Measurements from ENCODE around the gene RNASEH2B. TPM values are rescaled to one million over a fixed set of nuclear protein-coding genes. Genes with fewer than 3 reads are reported as not detected.

Gene RNASEH2B
- total and polyA plus RNA-seq, 2 of the 13 experiments (the other 11 are each of a cell fraction or from before 2014, with no cell fraction given), result 17.2 to 55.4 TPM

- TF ChIP-seq ZNF646 (CRISPR knock-in tag; IDR thresholded peaks at IDR 0.05), result no peak
Observed at GRCh38 chr13:50889317-50889716, 20.3 kb upstream of the RNASEH2B start (continued).

GRCh38 chr13:50891206-50891605 lies 18.4 kb upstream of the RNASEH2B start:
- FAIRE-seq, result no peak
- ChIA-PET POLR2A (no interaction called here), CTCF (ENCODE audit: low intra/inter-chr PET ratio, low total read pairs) (no interaction called here)
- Histone ChIP-seq H3K79me2 (ENCODE audit: insufficient read depth, low read length) (no peaks in the 10 kb centered on the region), H3K27me3 (ENCODE audit: control insufficient read depth in 1 of 2, insufficient read depth in 2 of 2, low read length in 2 of 2) (no peaks in the 10 kb centered on the region; a peak in 1 of 5 replicates), H3K4me3 (replicated peaks in 1 of 3; ENCODE audit: insufficient read depth in 1 of 3, low read depth in 2 of 3, low read length in 3 of 3) (no peak overlapping the region), H4K20me1 (ENCODE audit: insufficient read depth, low read length) (no peaks in the 10 kb centered on the region), H3K9me3 (ENCODE audit: low read length) (no peaks in the 10 kb centered on the region), H2AFZ (ENCODE audit: low read length) (no peak overlapping the region), H3K4me2 (ENCODE audit: low read depth, low read length) (no peak overlapping the region), H3K27ac (ENCODE audit: extremely low read length, insufficient read depth, low read length) (no peak overlapping the region), H3K36me3 (replicated peaks in 1 of 2; ENCODE audit: control insufficient read depth in 1 of 2, insufficient read depth in 2 of 2, low read length in 2 of 2) (no peaks in the 10 kb centered on the region), H3K4me1 (ENCODE audit: insufficient read depth, low read length) (0 out of 2 replicates have a peak, but pooled peaks cover 5% of the 10 kb centered on the region), H3K9ac (ENCODE audit: insufficient read depth, low read depth, low read length) (no peak overlapping the region)
- DNase-seq (ENCODE audit: low spot score), result no peak
- BruUV-seq (replicated peaks), result no TSS peak
- intact Hi-C loops (cut with micrococcal nuclease; ENCODE audit: unreplicated experiment), result no loop called here
- no peak for ATAC-seq
- in situ Hi-C loops (cut with HindIII; ENCODE audit: extremely low pct_ligation_motif_present, low pct_unique_long_range_greater_than_20kb), result no loop called here
- no peak for TF ChIP-seq ATRX (CRISPR knock-in tag; IDR thresholded peaks at IDR 0.05; ENCODE audit: borderline replicate concordance)
- no peak for TF ChIP-seq RFX1 (IDR thresholded peaks at IDR 0.05)
- no peak for TF ChIP-seq NFIC (IDR thresholded peaks at IDR 0.05; ENCODE audit: low read length)
- no peak for TF ChIP-seq CREM (IDR thresholded peaks at IDR 0.05)
- TF ChIP-seq CREM (CRISPR knock-in tag; IDR thresholded peaks at IDR 0.05), result no peak
- TF ChIP-seq NR2F6 (IDR thresholded peaks at IDR 0.05), result no peak
- TF ChIP-seq NR2F6 (CRISPR knock-in tag; IDR thresholded peaks at IDR 0.05), result no peak
- no peak for TF ChIP-seq PCBP1 (IDR thresholded peaks at IDR 0.05; ENCODE audit: borderline replicate concordance, low read depth, low read length)
- no peak for TF ChIP-seq NPAS2 (CRISPR knock-in tag; IDR thresholded peaks at IDR 0.05; ENCODE audit: borderline replicate concordance)
- TF ChIP-seq RFXAP (CRISPR knock-in tag; IDR thresholded peaks at IDR 0.05; ENCODE audit: borderline replicate concordance), result no peak
- no peak for TF ChIP-seq NCOA5 (CRISPR knock-in tag; IDR thresholded peaks at IDR 0.05)
- TF ChIP-seq ZC3H13 (CRISPR knock-in tag; IDR thresholded peaks at IDR 0.05), result no peak
- no peak for TF ChIP-seq SPEN (CRISPR knock-in tag; IDR thresholded peaks at IDR 0.05; ENCODE audit: low read depth)
- TF ChIP-seq ZNF800 (CRISPR knock-in tag; IDR thresholded peaks at IDR 0.05), result no peak
